Panc1 (cell line): Measurements from ENCODE around the gene ATF3. TPM values are rescaled to one million over a fixed set of nuclear protein-coding genes. Genes with fewer than 3 reads are reported as not detected.

Experiments
- ATAC-seq: fragments of 200-7000 bp; cut with Tn5 transposase; 2 replicates; pipeline ENCODE4 v1.9.1; 2020; ENCODE audit warnings: mild to moderate bottlenecking, moderate library complexity
- BruUV-seq: library from RNA; stranded (reverse); fragments of 400-500 nt; replicated peaks from 2 replicates; lab custom pipeline; 2021; lab: Mats Ljungman, UMichigan
- CTCF ChIA-PET: fragments of 300-600 bp; sonication (Branson Sonifier 250); formaldehyde crosslinking; loops from one replicate; lab custom pipeline; 2022; ENCODE audit warnings: antibody characterized with exemption; lab: Charles Lee
- POLR2A ChIA-PET: fragments of 300-600 bp; sonication (Branson Sonifier 250); formaldehyde crosslinking; loops from one replicate; lab custom pipeline; 2022; ENCODE audit warnings: antibody characterized with exemption; lab: Charles Lee
- DNase-seq: peaks from one replicate; pipeline ENCODE4 v3.0.0-alpha.2; 2010; ENCODE audit warnings: low read depth, low spot score
- H3K27ac ChIP-seq: 2 replicates; pipeline ENCODE4 v1.5.1; 2011; ENCODE audit warnings: mild to moderate bottlenecking, low read length, inconsistent platforms
- H3K27me3 ChIP-seq: fragments of 200-500 bp; sonication (Bioruptor generic); 2 replicates; pipeline ENCODE4 v1.6.0; 2014; ENCODE audit warnings: low read length, inconsistent platforms; ENCODE audit not compliant: control insufficient read depth, insufficient read depth
- H3K36me3 ChIP-seq: fragments of 200-500 bp; sonication (Bioruptor generic); 2 replicates; pipeline ENCODE4 v1.5.1; 2014; ENCODE audit warnings: inconsistent platforms, mild to moderate bottlenecking, low read length, moderate library complexity; ENCODE audit not compliant: control insufficient read depth, insufficient read depth
- H3K4me1 ChIP-seq: 2 replicates; pipeline ENCODE4 v1.5.1; 2011; ENCODE audit warnings: inconsistent platforms, mild to moderate bottlenecking, low read length, moderate library complexity; ENCODE audit not compliant: control insufficient read depth, insufficient read depth
- H3K4me3 ChIP-seq, 2 experiments: 2 replicates each; pipeline ENCODE4 v1.5.1; 2011 to 2012; ENCODE audit warnings: low read depth in 2 of 2, low read length in 2 of 2, mild to moderate bottlenecking in 2 of 2, inconsistent platforms in 1 of 2, moderate library complexity in 1 of 2
- H3K9me3 ChIP-seq: fragments of 200-500 bp; sonication (Bioruptor generic); 2 replicates; pipeline ENCODE4 v1.5.1; 2014; ENCODE audit warnings: low read depth, mild to moderate bottlenecking, inconsistent platforms, low read length, moderate library complexity; ENCODE audit not compliant: control insufficient read depth, insufficient read depth
- POLR2AphosphoS5 ChIP-seq: IDR thresholded peaks from 2 replicates; pipeline ENCODE4 v1.6.1; 2012; ENCODE audit warnings: mild to moderate bottlenecking, low read depth, low read length, moderate library complexity
- SIN3A ChIP-seq: IDR thresholded peaks from 2 replicates; pipeline ENCODE4 v1.6.1; 2012; ENCODE audit warnings: low read depth, mild to moderate bottlenecking, low read length, moderate library complexity, borderline replicate concordance; ENCODE audit not compliant: insufficient read depth
- TCF7L2 ChIP-seq: IDR thresholded peaks from 2 replicates; pipeline ENCODE4 v1.6.1; 2011; ENCODE audit warnings: mild to moderate bottlenecking, low read depth, low read length, inconsistent platforms
- in situ Hi-C: cut with HindIII; loops from 2 replicates; pipeline ENCODE4 v1.10.0; 2016; ENCODE audit warnings: low sequenced_read_pairs, low pct_unique_long_range_greater_than_20kb
- intact Hi-C: fragments of 100-400 bp; cut with micrococcal nuclease; formaldehyde crosslinking; loops from one replicate; pipeline ENCODE4 v1.10.0; 2022; ENCODE audit not compliant: unreplicated experiment
- total RNA-seq: library from RNA; stranded (reverse); gene quantifications from one replicate; pipeline ENCODE4 v1.2.1, GENCODE V29; 2021; ENCODE audit not compliant: unreplicated experiment
- TF ChIP-seq, protein P1 (sequence below), 2 experiments: IDR thresholded peaks; 2 replicates each; pipeline ENCODE4 v1.6.1; 2011 to 2012; ENCODE audit warnings: low read depth in 2 of 2, control low read depth in 1 of 2, low read length in 1 of 2, mild to moderate bottlenecking in 1 of 2, moderate library complexity in 1 of 2; ENCODE audit not compliant: insufficient read depth in 1 of 2
- TF ChIP-seq, protein P2 (sequence below): fragments of 450-650 bp; IDR thresholded peaks from 2 replicates; pipeline ENCODE4 v1.5.1; 2017; ENCODE audit warnings: mild to moderate bottlenecking

ATF3 gene
- total RNA-seq, 1 experiment from 2014 or later: 13.3 TPM

DNA sequence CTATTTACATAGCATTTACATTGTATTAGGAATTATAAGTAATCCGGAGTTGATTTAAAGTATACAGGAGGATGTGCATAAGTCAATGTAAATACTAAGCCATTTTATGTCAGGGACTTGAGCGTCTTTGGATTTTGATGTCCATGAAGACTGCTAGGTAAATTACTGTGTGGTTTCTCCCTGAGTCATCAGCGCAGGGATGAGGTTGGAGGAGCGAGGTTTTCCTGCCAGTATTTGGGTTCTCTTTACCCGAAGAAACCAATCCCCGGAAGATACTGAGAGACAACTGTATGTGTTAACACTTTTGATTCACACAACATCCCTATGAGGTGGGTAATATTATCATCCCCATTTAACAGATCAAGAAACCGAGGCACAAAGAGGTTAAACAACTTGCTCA, 61.7 kb downstream of the ATF3 start:
- H3K27ac ChIP-seq: no peak overlapping the region
- BruUV-seq: no TSS peak
- H3K27me3 ChIP-seq: no peaks in the 10 kb centered on the region
- H3K9me3 ChIP-seq: no peaks in the 10 kb centered on the region
- intact Hi-C loops: no loop called here
- POLR2A ChIA-PET: no interaction called here
- no peaks in the 10 kb centered on the region for H3K4me1 ChIP-seq
- TF ChIP-seq TCF7L2 (no peak), SIN3A (no peak), POLR2AphosphoS5 (no peak)
- TF ChIP-seq, protein P1, sequence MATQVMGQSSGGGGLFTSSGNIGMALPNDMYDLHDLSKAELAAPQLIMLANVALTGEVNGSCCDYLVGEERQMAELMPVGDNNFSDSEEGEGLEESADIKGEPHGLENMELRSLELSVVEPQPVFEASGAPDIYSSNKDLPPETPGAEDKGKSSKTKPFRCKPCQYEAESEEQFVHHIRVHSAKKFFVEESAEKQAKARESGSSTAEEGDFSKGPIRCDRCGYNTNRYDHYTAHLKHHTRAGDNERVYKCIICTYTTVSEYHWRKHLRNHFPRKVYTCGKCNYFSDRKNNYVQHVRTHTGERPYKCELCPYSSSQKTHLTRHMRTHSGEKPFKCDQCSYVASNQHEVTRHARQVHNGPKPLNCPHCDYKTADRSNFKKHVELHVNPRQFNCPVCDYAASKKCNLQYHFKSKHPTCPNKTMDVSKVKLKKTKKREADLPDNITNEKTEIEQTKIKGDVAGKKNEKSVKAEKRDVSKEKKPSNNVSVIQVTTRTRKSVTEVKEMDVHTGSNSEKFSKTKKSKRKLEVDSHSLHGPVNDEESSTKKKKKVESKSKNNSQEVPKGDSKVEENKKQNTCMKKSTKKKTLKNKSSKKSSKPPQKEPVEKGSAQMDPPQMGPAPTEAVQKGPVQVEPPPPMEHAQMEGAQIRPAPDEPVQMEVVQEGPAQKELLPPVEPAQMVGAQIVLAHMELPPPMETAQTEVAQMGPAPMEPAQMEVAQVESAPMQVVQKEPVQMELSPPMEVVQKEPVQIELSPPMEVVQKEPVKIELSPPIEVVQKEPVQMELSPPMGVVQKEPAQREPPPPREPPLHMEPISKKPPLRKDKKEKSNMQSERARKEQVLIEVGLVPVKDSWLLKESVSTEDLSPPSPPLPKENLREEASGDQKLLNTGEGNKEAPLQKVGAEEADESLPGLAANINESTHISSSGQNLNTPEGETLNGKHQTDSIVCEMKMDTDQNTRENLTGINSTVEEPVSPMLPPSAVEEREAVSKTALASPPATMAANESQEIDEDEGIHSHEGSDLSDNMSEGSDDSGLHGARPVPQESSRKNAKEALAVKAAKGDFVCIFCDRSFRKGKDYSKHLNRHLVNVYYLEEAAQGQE (IDR thresholded peaks at IDR 0.05; ENCODE audit: insufficient read depth in 1 of 2, low read depth in 2 of 2, low read length in 1 of 2): no peak
- TF ChIP-seq, protein P2, sequence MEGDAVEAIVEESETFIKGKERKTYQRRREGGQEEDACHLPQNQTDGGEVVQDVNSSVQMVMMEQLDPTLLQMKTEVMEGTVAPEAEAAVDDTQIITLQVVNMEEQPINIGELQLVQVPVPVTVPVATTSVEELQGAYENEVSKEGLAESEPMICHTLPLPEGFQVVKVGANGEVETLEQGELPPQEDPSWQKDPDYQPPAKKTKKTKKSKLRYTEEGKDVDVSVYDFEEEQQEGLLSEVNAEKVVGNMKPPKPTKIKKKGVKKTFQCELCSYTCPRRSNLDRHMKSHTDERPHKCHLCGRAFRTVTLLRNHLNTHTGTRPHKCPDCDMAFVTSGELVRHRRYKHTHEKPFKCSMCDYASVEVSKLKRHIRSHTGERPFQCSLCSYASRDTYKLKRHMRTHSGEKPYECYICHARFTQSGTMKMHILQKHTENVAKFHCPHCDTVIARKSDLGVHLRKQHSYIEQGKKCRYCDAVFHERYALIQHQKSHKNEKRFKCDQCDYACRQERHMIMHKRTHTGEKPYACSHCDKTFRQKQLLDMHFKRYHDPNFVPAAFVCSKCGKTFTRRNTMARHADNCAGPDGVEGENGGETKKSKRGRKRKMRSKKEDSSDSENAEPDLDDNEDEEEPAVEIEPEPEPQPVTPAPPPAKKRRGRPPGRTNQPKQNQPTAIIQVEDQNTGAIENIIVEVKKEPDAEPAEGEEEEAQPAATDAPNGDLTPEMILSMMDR: no peak
- H3K36me3 ChIP-seq: no peaks in the 10 kb centered on the region
- H3K4me3 ChIP-seq: no peak overlapping the region
- DNase-seq: no peak
- CTCF ChIA-PET: no interaction called here
- ATAC-seq: no peak
- in situ Hi-C loops: no loop called here

Other genes starting within 250 kb of the ATF3 start
- gene PACC1, start 193.9 kb upstream of the ATF3 start, total RNA-seq: 11.5 TPM
- 72.4 TPM for gene NENF, start 175.8 kb upstream of the ATF3 start, total RNA-seq
- 2.4 TPM for gene BATF3, start 91.1 kb downstream of the ATF3 start, total RNA-seq
- 21.8 TPM for gene NSL1, start 183.0 kb downstream of the ATF3 start, total RNA-seq
- 9.5 TPM for gene TATDN3, start 183.1 kb downstream of the ATF3 start, total RNA-seq
- gene SPATA45, start 238.9 kb downstream of the ATF3 start, total RNA-seq: not detected
- gene FLVCR1, start 249.5 kb downstream of the ATF3 start, total RNA-seq: 21.4 TPM